ENCODE data around the gene SETBP1.
A peak's percentile ranks its signal among the peaks of the same experiment; 100 is the strongest.

The SETBP1 gene

DNA sequence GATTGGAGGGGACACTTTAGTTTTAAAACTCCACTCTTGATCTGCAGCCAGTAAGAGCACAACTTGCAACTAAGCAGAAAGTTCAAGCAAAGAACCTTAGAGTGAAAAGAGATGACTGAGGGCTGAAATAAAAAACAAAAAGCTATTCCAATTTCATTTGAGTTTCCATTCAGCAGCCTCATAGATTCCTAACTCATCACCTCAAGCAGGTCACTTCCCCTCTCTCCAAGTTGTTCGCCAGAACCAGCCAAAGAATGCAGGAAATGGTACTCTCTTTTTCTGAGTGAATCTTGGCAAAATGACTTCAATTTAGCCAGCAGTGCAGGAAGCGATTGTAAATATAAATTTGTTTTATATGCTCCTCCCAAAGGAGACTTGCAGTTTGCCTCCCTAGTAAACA, 213.3 kb downstream of the SETBP1 start:
- TF ChIP-seq, protein P1, sequence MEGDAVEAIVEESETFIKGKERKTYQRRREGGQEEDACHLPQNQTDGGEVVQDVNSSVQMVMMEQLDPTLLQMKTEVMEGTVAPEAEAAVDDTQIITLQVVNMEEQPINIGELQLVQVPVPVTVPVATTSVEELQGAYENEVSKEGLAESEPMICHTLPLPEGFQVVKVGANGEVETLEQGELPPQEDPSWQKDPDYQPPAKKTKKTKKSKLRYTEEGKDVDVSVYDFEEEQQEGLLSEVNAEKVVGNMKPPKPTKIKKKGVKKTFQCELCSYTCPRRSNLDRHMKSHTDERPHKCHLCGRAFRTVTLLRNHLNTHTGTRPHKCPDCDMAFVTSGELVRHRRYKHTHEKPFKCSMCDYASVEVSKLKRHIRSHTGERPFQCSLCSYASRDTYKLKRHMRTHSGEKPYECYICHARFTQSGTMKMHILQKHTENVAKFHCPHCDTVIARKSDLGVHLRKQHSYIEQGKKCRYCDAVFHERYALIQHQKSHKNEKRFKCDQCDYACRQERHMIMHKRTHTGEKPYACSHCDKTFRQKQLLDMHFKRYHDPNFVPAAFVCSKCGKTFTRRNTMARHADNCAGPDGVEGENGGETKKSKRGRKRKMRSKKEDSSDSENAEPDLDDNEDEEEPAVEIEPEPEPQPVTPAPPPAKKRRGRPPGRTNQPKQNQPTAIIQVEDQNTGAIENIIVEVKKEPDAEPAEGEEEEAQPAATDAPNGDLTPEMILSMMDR (IDR thresholded peaks at IDR 0.05; ENCODE audit: insufficient read depth, low read length, poor library complexity, severe bottlenecking): no peak
- DNase-seq (ENCODE audit: extremely low read depth, insufficient read length): no peak
- Histone ChIP-seq H3K4me3 (replicated peaks; ENCODE audit: low read depth, low read length) (no peak overlapping the region), H3K27me3 (replicated peaks; ENCODE audit: control insufficient read depth, insufficient read depth, low read length) (no peaks in the 10 kb centered on the region; the same call in 1 of the 2 replicates), H3K36me3 (ENCODE audit: control insufficient read depth, insufficient read depth, low read length) (no peaks in the 10 kb centered on the region)

DNA sequence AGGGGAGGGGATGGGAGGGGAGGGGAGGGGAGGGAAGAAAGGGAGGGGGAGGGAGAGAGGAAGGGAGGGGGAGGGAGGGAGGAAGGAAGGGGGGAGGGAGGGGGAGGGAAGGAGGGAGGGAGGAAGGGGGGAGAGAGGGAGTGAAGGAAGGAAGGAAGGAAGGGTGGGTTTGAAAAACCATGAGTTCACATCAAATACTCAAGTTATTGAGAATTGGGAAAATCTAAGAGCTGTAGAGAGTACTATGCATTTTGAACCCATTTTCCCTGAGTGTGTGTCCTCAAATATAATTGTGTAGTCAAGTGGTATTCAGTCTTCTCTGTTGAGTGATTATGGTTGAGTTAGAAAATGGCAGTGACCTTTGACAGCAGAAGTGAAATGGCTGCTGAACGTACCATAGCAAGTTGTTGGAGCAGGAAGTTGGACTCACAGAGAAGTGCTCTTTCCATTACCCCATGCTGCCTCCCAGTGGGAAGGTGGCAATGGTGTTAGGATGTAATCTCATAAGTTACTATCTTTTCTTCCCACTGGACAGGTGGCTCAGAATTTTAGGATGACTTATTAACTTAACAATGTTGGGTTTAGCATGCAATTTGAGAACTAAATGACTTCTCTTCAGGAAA, 214.6 kb downstream of the SETBP1 start:
- H3K4me3 ChIP-seq (replicated peaks; ENCODE audit: low read depth, low read length): no peak overlapping the region
- peaks cover 2% of the 10 kb centered on the region for H3K27me3 ChIP-seq (replicated peaks; ENCODE audit: control insufficient read depth, insufficient read depth, low read length)
- no peaks in the 10 kb centered on the region for H3K36me3 ChIP-seq (ENCODE audit: control insufficient read depth, insufficient read depth, low read length)
- no peak for DNase-seq (ENCODE audit: extremely low read depth, insufficient read length)
- TF ChIP-seq, protein P1 (IDR thresholded peaks at IDR 0.05; ENCODE audit: insufficient read depth, low read length, poor library complexity, severe bottlenecking): peak; percentile 43

DNA sequence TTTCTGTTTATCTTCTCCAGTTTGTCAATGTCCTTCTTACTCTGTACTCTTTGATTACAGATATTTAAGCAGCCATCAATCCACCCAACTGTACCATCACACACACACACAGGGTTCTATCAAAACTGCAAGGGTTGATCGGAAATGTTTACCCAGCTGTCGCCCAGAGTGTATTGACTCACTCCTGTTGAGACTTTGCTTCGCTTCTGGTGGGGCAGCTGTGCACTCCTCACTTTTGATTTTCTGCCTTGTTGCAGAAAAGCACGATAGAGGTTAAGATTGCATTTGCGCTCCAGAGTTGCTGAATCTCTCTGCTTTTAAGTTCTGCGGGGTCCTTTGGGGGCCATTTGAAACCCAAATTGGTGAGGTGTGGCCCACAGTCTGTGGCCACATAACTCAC, 216.2 kb downstream of the SETBP1 start:
- DNase-seq (ENCODE audit: extremely low read depth, insufficient read length): no peak
- Histone ChIP-seq H3K27me3 (replicated peaks; ENCODE audit: control insufficient read depth, insufficient read depth, low read length) (peaks cover 2% of the 10 kb centered on the region), H3K36me3 (ENCODE audit: control insufficient read depth, insufficient read depth, low read length) (no peaks in the 10 kb centered on the region), H3K4me3 (replicated peaks; ENCODE audit: low read depth, low read length) (no peak overlapping the region)
- TF ChIP-seq, protein P1 (IDR thresholded peaks at IDR 0.05; ENCODE audit: insufficient read depth, low read length, poor library complexity, severe bottlenecking): no peak

DNA sequence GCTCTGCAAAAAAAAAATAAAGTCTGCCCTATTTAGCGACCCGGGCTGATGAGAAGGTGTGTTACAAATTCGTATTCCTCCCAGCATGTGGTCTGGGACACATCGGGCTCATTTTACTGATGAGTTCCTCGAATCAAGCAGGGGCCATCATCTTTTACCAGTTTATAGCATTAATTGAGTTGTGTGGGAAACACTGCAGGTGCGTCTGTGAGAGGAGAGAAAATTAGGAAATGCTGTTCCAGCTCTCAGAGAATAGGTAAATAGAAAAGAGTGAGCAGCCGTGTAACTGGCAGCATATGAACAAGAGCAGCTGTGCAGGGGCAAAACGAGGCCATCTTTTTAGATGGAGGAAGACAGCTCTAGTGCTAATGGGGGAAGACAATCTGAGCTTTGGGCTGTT, 216.7 kb downstream of the SETBP1 start:
- Histone ChIP-seq H3K36me3 (ENCODE audit: control insufficient read depth, insufficient read depth, low read length) (no peaks in the 10 kb centered on the region), H3K27me3 (replicated peaks; ENCODE audit: control insufficient read depth, insufficient read depth, low read length) (peaks cover 2% of the 10 kb centered on the region), H3K4me3 (replicated peaks; ENCODE audit: low read depth, low read length) (no peak overlapping the region)
- DNase-seq (ENCODE audit: extremely low read depth, insufficient read length): no peak
- TF ChIP-seq, protein P1 (IDR thresholded peaks at IDR 0.05; ENCODE audit: insufficient read depth, low read length, poor library complexity, severe bottlenecking): no peak

DNA sequence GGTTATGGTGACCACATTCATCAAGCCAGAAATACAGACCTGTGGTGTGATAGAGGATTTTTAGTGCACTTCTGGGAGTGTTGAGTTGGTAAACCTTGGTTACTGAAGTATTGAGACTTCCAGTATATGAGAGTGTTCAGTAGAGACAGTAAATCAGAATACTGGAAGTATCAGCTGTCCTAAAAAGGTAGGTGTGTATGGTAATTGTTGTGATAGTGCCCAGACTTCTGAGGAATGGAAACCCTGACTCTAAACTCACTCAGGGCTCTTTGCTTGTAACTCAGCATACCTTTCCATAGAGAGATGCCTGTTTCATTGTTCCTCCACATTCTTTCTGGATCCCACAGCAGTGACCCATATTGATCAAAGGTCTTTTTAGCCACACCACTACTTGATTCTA, 217.1 kb downstream of the SETBP1 start:
- H3K4me3 ChIP-seq (replicated peaks; ENCODE audit: low read depth, low read length): no peak overlapping the region
- H3K27me3 ChIP-seq (replicated peaks; ENCODE audit: control insufficient read depth, insufficient read depth, low read length): peaks cover 2% of the 10 kb centered on the region
- no peak for DNase-seq (ENCODE audit: extremely low read depth, insufficient read length)
- TF ChIP-seq, protein P1 (IDR thresholded peaks at IDR 0.05; ENCODE audit: insufficient read depth, low read length, poor library complexity, severe bottlenecking): no peak
- H3K36me3 ChIP-seq (ENCODE audit: control insufficient read depth, insufficient read depth, low read length): no peaks in the 10 kb centered on the region

DNA sequence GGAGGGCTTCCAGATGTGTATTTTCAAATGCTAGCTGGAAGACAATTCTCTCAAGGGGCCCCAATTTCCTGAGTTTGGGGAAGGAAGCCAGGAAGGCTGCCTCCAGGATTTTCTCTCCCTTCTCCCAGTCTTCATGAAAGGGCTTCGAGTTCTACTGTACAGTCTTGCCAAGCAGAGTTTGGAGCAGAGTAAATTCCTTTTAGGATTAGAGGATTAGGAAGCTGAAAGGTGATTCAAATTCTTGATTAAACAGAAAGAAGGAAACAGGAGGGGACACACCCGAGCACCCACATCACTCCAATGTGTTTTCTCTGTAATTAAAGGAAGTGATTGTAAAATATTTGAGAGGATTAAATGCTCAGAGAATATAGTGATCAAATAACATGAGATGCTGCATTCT, 217.8 kb downstream of the SETBP1 start:
- no peak for DNase-seq (ENCODE audit: extremely low read depth, insufficient read length)
- Histone ChIP-seq H3K27me3 (replicated peaks; ENCODE audit: control insufficient read depth, insufficient read depth, low read length) (peaks cover 2% of the 10 kb centered on the region), H3K4me3 (replicated peaks; ENCODE audit: low read depth, low read length) (no peak overlapping the region), H3K36me3 (ENCODE audit: control insufficient read depth, insufficient read depth, low read length) (no peaks in the 10 kb centered on the region)
- TF ChIP-seq, protein P1 (IDR thresholded peaks at IDR 0.05; ENCODE audit: insufficient read depth, low read length, poor library complexity, severe bottlenecking): no peak
